ENCODE data around the gene BEND3.
"Not testable (repeated sequence)": the region's sequence is repeated elsewhere in the genome, so short reads cannot be mapped to it uniquely, and the experiment has no call there.

BEND3 gene

DNA sequence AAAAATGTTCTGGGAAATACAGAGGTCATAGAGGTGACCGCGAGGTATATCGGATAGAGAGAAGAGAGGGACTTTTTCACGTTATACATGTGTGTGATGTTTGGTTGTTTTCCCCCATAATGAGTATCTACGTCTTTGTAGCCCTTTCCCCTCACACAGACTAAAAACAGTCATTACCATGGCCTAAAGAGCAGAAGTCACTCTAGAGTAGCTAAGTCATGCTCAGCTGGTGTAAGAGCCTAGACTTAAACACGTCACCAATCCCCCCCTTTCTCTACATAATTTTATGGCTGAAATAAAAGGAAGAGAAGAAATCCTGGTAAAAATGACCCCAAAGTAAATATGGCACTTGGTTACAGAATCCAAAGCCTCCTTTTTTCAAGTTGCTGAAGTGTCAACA lies 6.0 kb upstream of the BEND3 start:
- DNase-seq (ENCODE audit: low read depth) = no peak

DNA sequence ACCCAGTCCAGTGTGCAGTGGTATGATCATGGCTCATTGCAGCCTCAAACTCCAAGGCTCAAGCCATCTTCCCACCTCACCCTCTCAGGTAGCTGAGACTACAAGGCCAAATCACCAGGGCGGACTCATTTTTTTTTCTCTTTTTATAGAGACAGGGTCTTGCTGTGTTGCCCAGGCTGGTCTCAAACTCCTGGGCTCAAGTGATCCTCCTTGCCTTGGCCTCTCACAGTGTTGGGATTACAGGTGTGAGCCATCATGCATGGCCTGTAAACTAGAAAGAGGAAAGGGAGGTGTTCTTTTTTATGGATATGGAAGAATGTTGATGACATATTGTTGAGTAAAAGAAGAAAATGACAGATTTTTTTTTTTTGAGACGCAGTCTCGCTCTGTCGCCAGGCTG lies 5.1 kb upstream of the BEND3 start:
- DNase-seq (ENCODE audit: low read depth) = no peak

DNA sequence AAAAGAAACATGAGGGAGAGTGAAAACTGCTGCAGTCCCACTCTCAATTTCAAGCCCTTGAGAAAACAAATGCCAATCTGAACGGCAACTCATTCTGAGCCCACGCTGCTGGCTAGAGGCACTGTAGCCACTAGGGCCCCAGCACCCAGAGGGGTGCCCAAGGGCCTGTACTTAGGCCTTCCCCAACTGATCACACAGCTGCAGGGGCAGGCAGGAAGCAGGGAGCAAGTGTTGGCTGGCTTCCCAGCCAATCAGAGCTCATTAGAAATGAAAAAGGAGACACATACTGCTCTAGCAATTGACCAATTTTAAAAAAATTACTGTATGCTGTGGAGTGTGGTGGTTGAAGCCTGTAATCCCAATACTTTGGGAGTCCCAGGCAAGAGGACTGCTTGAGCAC lies 3.7 kb upstream of the BEND3 start:
- no peak for DNase-seq (ENCODE audit: low read depth)

DNA sequence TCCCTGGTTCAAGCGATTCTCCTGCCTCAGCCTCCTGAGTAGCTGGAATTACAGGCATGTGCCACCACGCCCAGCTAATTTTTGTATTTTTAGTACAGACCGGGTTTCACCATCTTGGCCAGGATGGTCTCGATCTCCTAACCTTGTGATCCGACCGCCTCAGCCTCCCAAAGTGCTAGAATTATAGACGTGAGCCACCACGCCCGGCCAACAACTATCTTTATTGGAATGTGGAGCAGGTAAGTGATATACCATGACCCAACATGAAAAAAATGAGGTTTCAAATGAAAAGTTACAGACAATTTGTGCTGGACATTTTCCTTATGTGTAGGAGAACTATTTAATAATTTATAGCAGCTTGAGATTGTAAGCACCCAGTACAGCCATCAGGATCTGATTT lies 3.2 kb upstream of the BEND3 start:
- DNase-seq (ENCODE audit: low read depth) = not testable (repeated sequence)

DNA sequence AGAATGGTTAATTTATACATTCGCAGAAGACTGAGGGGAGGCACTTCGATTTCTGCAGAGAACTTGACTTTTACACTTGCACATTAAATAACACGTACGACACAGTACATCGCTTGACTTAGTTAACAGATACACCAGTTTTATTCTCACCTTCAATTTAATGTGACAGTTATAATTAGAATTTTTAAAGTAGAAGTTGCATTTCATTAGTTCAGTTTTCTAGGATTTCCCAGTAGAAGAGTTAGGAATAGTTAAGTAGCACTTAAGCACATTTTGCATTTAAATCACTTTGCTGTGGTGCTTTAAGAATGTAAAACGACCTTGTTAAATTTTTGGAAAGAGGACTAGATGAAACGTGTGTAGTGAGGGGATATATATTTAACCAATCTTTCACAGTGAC lies 1.6 kb upstream of the BEND3 start:
- no peak for DNase-seq (ENCODE audit: low read depth)

DNA sequence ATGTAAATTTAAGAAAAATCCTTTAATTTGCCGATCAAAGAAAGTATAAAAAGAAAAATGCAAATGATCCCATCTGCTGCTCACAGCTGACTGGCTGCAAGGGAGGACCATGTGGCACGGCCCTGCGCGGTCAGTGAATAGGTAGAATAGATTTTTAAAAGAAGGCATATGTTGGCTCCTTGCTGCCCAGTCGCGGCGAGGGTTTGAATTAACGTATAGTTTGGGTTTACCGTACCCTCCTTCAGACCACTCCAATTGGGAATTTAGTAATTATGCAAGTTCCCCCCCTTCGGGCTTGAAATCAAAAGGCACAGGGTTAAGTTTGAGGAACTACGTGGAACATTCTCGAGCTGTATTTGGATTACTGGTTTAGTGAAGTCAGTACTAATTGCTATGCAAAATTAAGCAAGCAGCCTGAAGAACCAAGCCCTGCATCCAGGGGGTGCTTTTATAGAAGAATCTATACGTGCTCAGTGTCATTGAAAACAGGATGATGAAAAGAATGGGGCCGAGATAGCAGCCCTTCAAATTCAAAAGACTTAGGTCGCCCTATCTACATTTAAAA lies 1.1 kb upstream of the BEND3 start:
- DNase-seq (ENCODE audit: low read depth) = no peak

DNA sequence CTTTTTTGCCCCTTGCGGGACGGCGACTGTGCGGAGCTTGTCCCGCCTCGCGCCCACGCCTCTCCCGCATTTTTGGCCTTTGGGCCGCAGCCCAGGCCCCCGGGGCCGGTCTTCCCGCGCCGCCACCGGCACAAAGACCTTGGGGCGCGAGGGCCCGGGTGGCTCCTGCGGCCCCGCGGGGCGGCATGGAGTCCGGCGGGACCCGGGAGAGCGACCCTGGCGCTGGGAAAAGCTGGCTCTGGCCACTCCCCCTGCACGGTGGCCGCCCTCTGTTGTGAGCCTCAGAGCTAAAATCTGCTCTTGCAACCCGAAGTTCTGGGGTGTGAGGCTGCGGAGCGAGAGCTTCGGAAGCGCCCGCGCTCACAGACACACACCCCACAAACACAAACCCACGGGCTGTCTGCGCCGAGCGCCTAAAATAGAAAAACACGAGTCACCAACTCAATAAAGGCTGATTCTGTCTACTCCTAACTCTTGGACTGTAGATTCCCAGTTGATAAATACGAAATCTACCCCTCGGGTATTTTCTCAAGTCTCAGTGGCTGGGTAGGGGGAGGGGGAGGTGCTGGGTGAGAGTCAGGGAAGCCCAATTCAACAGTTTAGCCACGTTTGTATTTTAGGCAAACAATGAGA lies 496 bp upstream of the BEND3 start:
- no peak for DNase-seq (ENCODE audit: low read depth)

DNA sequence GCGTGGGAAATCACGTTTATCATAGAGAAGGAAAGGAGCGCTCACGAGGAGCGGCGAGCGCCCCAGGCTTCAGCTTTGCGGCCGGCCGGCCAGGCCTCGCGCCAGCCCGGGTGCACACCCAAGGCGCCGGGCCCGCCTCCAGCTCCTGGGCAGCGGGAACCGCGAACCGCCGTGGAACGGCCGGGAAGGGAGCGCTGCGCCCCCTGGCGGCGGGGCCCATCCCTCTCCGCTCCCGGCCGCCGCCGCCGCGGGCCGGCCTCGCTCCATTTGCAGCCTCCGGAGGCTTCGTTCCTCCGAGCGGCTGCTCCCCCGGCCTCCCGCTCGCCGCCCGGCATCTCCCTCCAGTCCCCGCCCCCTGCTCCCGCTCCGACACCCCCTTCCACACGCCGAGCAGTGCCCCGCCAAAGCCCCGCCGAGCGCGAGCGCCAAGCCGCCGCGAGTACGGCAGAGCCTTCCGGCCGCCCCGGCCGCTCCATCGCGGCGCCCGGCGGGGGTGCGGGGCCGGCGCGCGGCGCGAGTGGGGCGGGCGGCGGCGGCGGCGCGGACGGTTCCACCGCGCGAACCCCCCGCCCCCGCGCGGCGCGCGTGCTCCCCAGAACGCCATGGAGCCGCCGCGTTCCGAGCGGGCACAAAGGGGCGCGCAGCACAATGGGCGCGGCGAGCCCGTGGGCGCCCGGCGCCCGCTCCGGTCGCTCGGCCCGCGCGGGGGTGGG lies 946 bp downstream of the BEND3 start:
- DNase-seq (ENCODE audit: low read depth) = peak; percentile 55

DNA sequence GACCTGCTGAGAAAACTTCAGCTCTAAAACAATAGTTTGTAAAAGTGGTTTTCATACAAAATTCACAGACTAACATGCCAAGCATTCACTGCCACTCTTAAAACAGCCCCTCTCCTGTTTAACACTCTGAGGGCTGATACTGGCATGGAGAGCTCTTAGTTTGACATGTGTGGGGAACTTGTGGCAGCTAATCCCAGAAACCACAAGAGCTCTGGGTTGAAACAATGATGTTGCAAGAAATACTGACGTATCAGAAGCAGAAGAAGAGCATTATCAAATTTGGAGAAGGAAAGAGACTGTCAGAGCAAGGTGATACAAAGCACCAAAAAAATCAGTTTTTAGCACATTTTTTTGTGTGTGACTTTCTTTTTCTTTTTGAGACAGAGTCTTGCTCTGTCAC lies 5.1 kb downstream of the BEND3 start:
- no peak for DNase-seq (ENCODE audit: low read depth)

DNA sequence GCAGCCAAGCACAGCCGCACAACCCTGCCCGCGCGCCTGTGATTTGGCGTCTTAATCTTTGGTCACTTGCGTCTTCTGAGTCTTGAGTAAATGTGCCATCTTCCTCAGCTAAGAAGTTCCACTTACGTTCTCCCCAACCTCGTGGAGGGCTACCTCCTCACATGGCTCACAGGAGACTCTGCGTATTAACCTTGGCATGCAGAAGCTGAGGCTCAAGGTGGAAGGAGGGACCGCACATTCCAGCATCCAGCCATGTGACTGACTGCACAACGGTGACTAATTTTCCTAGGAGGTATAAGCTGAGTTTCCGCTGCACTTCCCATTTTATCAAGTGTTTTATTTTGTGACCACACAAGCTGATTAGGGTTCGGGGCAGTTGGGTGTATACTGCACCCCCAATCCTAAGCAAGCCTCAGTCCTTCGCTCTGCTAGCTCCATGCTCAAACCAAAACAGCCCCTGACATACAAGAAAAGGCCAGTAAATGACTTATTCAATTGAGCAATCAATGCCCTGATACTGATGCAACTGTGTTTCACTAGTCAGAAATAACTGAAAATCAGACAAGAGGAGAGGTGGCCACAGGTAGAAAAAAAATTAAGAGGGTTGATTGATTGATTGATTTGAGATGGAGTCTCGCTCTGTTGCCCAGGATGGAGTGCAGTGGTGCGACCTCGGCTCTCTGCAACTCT lies 7.0 kb downstream of the BEND3 start:
- DNase-seq (ENCODE audit: low read depth) = no peak

DNA sequence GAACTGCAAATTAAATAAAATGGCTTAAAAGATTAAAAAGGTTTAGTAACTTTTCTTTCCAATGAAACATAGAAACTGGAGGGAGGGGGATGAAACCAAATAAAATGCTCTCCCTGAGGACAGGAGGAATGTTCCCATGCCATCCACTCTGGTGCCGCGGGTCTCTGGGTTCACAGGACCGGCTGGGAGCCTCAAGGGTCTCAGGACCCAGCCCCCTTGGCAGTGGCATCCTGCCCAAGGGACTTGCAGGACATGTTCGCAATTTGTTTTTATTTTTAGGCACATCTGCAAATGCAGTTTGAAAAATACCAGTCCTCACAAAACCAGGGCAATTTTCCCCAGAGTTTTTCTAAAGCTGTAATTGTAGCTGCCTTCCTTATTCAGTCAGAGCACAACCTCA lies 7.5 kb downstream of the BEND3 start:
- no peak for DNase-seq (ENCODE audit: low read depth)

DNA sequence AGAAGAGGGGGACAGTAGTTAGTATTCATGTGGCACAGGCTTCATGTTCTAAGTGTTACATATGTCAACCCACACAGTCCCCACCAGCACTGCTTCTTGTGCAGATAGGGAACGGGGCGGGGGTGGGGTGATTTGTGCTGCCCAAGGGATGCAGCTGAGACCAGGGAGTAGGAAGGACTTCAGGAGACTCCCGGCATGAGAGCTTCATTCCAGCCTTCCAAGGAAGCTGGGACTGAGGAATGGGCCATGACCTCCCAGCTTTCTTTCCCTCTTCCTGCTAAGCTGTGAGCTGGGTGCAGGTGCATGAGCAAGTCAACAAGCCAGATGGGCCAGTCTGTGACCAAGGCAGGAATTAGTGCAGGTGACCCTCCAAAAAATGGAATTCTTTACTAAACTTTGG lies 9.2 kb downstream of the BEND3 start:
- no peak for DNase-seq (ENCODE audit: low read depth)

DNA sequence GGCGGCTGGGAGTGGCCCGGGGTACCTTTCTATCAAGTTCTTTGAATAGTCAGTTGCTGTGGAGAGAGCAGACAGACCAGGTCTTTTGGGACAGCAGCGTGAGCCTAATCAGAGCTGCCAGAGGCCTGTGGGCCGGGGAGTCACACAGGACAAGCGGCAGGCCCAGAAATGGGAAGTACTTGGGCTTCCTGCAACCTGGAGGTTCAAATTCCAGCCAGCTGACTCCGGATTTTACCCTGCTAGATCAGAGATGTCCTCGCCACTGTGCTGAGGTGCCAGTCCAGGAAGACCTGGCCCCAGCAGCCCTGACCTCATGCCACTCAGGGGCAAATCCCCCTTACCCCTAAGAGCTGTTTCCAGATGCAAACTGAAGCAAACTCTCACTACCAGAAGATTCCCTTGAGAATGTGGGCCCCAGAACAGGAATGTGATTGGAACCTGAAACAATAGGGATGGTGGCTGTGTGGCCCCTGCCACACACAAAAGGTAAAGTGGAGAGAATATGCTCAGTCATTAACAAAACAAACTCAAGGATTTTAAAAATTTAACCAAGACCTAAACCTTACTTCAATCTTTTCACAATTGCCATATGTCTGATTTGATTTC lies 9.7 kb downstream of the BEND3 start:
- no peak for DNase-seq (ENCODE audit: low read depth)

DNA sequence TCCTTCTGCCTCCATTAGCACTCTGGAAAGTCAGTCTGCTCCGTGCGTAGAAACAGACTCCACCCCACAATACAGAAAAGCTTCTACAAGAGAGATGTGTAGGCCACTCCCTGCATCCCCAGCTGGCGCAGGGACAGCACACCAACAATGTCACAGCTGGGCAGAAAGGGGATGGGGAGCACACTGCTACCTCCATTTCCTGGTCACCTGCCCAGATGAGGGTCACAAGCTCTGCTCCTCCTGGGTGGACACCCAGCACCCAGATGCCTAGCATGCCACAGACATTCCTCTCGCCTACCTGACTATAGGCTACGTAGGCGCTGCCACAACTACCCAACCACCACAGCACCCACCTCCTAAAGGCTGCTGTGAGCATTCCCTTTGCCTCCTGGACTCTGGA lies 12.2 kb downstream of the BEND3 start:
- no peak for DNase-seq (ENCODE audit: low read depth)

DNA sequence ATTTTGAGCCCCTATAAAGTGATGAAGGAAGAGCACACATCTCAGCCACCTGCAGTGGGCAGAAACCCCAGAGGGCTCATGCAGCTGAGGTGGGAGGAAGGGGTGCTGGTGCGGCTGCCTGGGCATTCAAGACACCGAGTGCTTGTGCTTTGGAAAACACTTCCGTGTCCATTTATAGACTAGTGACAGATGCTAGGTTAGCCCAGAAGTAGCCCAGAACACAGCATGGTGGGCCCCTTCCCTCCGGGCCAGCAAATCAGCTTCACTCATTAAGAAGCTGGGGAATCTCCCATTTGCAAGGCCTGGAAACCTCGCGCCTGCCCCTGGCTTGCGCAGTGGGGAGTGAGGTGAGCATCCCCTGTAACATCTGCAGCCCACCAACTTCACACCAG lies 12.9 kb downstream of the BEND3 start:
- no peak for DNase-seq (ENCODE audit: low read depth)

DNA sequence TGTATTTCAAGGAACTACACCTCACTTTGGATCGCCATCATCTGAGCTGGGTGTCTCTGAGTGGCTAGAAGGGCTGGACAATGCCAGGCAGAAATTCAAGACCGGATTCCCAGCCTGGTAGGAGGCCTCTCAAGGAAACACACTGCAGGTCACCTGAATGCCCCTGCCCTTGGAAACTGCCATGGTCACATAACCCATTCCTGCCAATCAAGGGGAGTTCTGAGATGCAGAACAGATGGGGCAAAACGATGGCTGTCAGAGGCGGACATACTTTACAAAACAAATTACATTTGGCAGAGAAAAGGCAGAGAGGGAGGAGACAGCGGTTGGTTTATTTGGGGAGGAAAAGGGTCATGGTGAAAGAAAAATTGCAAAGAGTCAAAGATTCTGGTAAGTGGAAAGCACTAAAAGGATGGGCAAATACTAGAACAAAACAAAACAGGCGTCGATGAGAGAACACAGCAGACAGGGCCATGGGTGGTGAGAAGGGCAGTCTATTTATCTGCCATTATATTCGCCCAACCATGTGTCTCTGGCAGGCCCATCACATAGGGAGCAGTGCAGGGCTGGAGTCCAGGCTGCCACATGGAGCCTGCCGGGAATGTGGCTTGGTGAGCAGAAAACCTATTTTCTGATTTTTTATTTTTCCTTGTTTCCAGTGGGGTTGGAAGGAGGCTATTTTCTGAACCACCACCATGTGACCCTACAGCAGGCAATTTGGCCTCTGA lies 13.5 kb downstream of the BEND3 start:
- DNase-seq (ENCODE audit: low read depth) = no peak

DNA sequence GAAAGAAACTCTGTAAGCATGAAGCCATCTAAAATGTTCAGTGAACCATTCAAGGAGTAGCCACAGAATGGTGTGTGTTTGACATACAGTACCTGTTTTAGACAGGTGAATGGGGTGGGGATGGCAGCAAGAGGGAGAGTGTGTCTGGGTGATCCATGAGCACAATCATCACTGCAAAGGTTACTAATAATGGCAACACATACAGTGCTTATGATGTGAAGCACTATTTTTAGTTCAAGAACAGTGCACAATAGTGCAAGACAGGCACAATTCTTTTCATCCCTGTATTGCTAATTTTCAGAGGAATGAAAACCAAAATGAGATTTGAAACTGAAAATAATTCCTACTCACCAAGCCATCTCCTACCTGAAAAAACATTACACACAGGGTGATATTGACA lies 14.1 kb downstream of the BEND3 start:
- no peak for DNase-seq (ENCODE audit: low read depth)

DNA sequence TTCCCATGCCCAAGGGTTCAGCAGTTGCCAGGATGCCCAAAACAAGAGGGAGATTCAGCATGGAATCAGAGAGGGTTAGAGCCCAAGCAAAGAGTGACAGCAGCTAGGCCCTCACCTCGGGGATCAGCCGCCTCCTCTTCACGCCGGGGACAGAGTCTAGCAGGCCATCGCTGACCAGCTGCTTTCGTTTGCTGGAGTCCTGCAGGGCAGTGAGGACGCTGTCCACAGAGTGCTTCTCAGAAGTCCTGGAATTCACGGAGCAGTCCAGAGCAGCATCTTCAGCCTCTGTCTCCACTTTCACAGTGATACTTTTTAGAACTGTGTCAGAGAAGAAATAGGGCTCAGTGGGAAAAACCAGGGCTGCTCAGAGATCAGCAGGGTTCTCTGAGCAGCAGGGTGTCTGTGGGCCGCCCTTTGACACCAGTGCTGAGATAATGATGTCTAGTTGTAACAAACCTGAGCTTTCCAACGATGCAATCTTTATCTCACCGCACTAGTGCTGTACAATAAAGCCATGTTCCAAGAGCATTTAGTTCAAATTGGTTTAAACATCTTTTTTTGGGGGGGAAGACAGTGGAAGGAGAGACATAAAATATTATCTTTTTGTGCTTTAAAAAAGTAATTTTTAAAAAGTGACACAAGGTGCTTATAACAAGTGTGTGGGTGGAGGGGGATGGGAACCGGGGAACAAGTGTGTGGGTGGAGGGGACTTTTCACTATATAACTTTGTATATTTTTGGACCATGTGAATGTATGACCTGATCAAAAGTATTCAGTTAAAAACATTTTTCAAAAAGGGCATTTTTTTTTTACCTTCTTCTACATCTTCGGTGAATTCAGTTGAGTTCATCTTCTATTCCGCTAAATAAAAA lies 16.6 kb downstream of the BEND3 start:
- DNase-seq (ENCODE audit: low read depth) = no peak

DNA sequence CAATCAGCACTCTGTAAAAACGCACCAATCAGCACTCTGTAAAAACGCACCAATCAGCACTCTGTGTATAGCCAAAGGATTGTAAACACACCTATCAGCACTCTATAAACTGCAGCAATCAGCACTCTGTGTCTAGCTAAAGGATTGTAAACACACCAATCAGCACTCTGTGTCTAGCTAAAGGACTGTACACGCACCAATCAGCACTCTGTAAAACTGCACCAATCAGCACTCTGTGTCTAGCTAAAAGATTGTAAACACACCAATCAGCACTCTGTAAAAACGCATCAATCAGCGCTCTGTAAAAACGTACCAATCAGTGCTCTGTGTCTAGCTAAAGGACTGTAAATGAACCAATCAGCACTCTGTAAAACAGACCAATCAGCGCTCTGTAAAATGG lies 30.9 kb downstream of the BEND3 start:
- not testable (repeated sequence) for DNase-seq (ENCODE audit: low read depth)

DNA sequence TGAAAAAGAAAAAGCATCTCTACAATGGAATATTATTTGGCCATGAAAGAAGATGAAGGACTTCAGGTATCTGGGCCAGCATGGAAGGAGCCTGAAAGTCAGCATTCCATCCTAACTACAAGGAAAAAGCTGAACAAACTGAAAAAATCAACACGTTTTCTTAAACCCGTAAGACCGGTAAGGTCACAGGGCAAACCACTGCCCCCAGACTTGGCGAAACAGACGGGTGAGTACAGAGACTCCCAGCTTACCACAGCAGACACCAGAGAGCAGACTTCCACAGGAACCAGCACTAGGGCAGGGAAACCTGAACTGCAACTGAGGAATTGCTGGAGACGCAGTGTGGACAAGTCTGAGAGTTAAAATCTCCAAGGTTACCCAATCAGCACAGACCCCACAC lies 31.4 kb downstream of the BEND3 start:
- DNase-seq (ENCODE audit: low read depth) = no peak
